Fibroblast of villous mesenchyme (primary cell): ENCODE results near the gene TTYH1. TPM values are rescaled to one million over a fixed set of nuclear protein-coding genes. Genes with fewer than 3 reads are reported as not detected.
A peak's percentile ranks its signal among the peaks of the same experiment; 100 is the strongest.
"Not testable (repeated sequence)": the region's sequence is repeated elsewhere in the genome, so short reads cannot be mapped to it uniquely, and the experiment has no call there.

Experiments
- DNase-seq: peaks from one replicate; pipeline ENCODE4 v3.0.0-alpha.2; 2010; ENCODE audit warnings: low read depth
- H3K4me3 ChIP-seq: 2 replicates; pipeline ENCODE4 v1.5.1; 2011; ENCODE audit warnings: low read depth, mild to moderate bottlenecking, low read length
- total RNA-seq: library from RNA; depleted of rRNA; stranded (reverse); fragments of >200 nt; gene quantifications from 2 replicates; pipeline ENCODE4 v1.2.3, GENCODE V29; 2012
- TF ChIP-seq, protein P1 (sequence below): IDR thresholded peaks from 2 replicates; pipeline ENCODE4 v1.5.1; 2012; ENCODE audit warnings: low read depth, mild to moderate bottlenecking, low read length; ENCODE audit not compliant: insufficient read depth

Gene TTYH1
- total RNA-seq, 1 donor = not detected

DNA sequence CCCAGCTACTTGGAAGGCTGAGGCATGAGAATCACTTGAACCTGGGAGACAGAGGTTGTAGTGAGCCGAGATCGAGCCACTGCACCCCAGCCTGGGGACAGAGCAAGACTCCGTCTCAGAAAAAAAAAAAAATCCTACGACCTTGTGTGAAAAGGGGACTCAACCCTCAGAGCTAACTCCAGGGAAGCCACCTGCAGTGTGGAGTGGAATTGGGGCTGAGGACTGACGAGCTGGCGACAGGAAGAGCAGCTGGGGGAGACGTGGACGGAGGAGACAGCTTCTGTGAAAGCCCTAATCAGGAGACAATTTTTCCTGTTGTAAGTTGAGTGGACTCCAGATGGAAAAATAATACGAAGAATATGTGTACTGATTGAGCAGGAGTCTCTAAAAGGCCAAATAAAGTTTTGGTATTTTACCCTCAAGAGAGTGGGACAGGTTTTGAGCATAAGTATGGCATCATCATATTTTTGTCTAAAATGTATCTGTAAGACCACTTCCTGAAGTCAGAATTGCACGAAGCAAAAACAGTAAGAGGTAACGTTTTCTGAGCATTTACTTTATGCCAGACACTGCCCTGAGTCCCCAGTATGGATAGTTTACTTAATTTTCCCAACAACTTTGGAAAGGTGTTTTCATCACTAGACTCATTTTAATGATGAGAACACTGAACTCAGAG is 38.5 kb upstream of the TTYH1 start:
- TF ChIP-seq, protein P1, sequence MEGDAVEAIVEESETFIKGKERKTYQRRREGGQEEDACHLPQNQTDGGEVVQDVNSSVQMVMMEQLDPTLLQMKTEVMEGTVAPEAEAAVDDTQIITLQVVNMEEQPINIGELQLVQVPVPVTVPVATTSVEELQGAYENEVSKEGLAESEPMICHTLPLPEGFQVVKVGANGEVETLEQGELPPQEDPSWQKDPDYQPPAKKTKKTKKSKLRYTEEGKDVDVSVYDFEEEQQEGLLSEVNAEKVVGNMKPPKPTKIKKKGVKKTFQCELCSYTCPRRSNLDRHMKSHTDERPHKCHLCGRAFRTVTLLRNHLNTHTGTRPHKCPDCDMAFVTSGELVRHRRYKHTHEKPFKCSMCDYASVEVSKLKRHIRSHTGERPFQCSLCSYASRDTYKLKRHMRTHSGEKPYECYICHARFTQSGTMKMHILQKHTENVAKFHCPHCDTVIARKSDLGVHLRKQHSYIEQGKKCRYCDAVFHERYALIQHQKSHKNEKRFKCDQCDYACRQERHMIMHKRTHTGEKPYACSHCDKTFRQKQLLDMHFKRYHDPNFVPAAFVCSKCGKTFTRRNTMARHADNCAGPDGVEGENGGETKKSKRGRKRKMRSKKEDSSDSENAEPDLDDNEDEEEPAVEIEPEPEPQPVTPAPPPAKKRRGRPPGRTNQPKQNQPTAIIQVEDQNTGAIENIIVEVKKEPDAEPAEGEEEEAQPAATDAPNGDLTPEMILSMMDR = no peak
- no peak overlapping the region for H3K4me3 ChIP-seq
- no peak for DNase-seq

DNA sequence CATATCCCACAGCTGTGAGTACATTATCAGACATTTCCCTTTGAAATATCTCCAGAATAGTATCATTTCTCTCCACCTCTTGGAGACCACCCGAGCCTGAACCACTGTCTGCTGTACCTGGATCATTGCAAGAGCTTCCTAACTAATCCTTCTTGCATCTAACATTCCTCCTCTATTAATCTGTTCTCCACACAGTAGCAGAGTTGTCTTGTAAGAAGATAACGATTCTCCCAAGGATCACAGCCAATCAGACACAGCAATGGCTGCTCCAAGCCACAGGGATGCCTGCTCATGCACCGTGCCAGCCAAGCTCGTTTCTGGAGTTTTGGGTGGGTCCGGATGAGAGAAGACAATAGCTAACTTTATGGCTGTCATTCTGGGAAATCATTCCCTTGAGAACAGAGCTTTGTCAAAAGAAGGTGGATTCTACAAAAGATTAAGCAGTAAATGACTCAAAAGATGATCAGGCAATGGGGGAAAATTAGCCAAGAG is 36.0 kb upstream of the TTYH1 start:
- H3K4me3 ChIP-seq = no peak overlapping the region
- TF ChIP-seq, protein P1 = no peak
- no peak for DNase-seq

DNA sequence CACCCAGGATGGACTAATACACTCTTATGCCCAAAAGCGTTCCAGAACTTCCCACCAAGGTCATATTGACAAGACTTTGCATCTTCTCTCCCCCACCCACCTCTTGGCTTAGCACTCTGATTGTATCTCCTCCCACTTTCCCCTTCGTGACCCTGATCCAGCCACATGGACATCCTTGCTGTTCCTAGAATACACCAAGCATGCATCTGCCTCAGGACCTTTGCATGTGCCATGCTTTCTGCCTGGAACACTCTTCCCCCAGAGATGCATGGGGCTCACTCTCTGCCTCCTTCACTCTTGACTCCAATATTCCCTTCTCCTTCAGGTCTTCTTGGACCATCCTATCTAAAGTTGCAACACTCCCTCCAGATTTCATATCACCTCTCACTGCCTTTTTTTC is 34.4 kb upstream of the TTYH1 start:
- TF ChIP-seq, protein P1 = no peak
- DNase-seq = no peak
- H3K4me3 ChIP-seq = no peak overlapping the region

DNA sequence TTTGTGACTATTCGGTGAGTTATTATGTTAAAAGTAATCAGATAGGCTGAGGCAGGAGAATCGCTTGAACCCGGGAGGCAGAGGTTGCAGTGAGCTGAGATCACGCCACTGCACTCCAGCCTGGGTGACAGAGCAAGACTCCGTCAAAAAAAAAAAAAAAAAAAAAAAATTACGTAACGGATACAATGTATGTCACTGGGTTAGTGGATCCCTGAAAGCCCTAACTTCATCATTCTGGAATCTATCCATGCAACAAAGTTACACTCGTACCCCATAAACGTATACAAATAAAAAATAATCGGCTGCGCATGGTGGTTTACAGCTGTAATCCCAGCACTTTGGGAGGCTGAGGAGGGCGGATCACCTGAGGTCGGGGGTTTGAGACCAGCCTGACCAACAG is 33.2 kb upstream of the TTYH1 start:
- not testable (repeated sequence) for DNase-seq, H3K4me3 ChIP-seq

DNA sequence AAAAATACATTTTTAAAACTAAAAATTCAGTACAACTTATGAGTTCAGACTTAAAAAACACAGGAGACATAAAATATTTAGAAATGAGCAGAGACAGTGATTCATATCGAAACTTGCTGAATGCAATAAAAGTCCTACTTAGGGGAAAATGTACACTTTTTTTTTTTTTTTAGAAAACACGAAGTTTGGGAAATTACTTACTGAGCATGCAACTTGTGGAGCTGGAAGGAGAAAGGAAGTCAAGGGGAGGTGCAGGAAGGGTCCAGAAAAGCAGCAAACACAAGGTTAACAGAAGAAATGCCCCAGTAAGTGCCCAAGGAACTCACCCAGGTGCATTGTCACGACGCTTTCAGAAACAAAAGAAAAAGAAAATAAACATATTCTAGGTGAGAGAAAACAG is 31.9 kb upstream of the TTYH1 start:
- TF ChIP-seq, protein P1 = no peak

DNA sequence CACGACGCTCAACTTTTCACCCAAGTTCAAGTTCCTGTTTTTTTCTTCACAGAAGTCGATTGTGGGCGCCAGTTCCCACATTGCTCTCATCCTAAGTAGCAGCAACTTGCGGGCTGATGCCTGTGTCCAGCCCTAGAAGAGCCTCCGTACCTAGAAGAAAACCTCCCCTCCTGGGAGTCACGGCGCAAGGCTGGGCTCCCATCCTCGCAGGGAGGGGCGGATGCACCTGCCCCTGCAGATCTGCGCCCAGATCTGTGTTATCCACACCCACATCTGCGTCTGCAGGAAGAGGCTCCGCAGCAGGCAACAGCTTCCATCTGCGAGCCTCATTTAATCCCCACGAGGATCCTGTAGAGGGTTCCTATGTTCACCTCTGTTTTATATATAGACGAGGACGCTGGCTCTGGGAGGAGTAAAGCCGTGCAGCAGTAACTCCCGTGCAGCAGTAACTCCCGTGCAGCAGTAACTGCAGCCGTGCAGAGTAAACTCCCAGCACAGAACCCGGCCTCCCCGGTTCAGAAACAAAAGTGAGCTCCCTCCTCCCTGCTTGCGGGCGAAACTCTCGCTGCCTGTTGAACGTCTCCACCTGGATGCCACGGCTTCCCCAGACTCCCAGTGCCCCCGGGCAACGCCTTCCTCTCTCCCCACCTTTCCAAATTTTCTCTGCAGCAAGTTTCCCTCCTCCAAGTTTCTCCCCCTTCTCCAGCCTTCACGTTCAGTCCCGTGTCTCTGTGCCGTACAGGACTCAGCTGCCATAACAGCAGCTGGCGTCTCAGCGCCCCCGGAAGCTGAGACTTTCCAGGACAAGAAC is 27.1 kb upstream of the TTYH1 start:
- H3K4me3 ChIP-seq = peak overlapping the region; percentile 38
- DNase-seq = no peak
- TF ChIP-seq, protein P1 = no peak

More for the DNA sequence above, 31.9 kb upstream of the TTYH1 start:
- H3K4me3 ChIP-seq = no peak overlapping the region
- DNase-seq = no peak

DNA sequence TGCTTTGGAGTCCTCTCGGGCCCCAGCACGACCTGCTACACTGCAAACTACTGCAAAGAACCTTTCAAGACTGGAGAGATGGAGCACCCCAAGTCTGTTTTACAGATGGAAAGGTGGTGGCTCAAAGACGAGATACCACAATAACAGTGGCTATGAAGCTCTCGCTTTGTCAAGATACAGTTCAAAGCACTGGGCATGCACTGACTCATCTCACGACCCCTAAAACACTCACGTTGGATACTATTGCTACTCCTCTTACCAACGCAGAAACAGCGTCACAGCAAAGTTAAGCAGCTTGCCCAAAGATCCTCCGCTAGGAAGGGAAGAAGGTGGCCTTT is 26.5 kb upstream of the TTYH1 start:
- TF ChIP-seq, protein P1 = no peak
- H3K4me3 ChIP-seq = no peak overlapping the region
- DNase-seq = no peak
